Coronary artery (tissue), 2 donors: ENCODE results near the gene TMC6.
A peak's percentile ranks its signal among the peaks of the same experiment; 100 is the strongest.

ENCODE experiments used
- DNase-seq: peaks from one replicate; pipeline ENCODE4 v3.0.0-alpha.2; 2017; ENCODE audit warnings: low spot score
- H3K27ac ChIP-seq, 2 donors: fragments of 200-600 bp; sonication (generic); one replicate each; pipeline ENCODE4 v1.5.1; 2016 to 2019
- H3K4me3 ChIP-seq: fragments of 200-600 bp; sonication (generic); 2 replicates; pipeline ENCODE4 v1.5.1; 2016; ENCODE audit warnings: mild to moderate bottlenecking, moderate library complexity
- TF ChIP-seq, protein P1 (sequence below): fragments of 200-600 bp; sonication (generic); IDR thresholded peaks from one replicate; pipeline ENCODE4 v1.5.1; 2019; ENCODE audit warnings: antibody characterized with exemption

TMC6 gene

DNA sequence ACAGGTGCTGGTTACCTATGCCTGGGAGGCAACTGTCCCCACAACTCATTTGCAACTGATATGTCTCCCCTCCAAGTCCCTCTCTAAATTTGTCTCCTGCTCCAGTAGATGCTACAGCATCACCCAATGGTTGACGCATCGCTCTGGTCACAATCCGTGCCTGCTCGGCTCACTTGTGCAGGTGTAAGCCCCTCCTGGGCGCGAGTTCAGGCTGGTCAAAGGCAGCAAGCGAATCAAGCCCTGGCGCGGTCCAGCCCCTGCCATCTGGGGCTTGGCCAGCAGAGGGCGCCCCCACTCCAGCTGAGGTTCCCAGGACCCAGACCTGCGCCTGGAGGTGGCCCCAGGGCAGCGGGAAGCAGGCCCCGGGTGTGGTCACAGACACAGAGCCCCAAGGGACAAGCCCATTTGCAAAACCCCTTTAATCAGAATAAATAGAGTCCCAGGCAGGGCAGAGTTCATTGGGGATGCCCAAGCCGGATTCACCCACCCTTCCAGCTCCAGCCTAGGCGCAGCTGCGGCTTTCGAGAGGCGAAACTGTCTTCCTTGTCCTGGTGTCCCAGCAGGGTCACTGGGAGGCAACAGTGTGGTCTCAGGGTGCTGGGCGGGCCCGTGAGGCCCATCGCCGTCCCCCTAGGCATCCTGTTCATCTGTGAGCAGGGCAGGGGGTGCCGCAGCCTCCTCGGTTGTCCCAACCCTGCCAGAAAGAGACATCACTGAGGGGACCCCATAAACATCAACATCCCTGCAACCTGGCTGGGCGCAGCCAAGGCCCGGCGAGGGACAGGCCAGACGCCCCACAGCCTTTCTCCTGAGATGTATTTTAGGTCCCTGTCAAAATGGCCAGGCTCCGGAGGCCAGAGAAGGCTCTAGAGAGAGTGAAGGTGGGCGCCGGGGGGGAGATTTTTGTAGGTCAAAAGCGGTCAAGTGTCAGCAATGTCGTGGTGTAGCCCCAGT is 15.8 kb downstream of the TMC6 start:
- TF ChIP-seq, protein P1, sequence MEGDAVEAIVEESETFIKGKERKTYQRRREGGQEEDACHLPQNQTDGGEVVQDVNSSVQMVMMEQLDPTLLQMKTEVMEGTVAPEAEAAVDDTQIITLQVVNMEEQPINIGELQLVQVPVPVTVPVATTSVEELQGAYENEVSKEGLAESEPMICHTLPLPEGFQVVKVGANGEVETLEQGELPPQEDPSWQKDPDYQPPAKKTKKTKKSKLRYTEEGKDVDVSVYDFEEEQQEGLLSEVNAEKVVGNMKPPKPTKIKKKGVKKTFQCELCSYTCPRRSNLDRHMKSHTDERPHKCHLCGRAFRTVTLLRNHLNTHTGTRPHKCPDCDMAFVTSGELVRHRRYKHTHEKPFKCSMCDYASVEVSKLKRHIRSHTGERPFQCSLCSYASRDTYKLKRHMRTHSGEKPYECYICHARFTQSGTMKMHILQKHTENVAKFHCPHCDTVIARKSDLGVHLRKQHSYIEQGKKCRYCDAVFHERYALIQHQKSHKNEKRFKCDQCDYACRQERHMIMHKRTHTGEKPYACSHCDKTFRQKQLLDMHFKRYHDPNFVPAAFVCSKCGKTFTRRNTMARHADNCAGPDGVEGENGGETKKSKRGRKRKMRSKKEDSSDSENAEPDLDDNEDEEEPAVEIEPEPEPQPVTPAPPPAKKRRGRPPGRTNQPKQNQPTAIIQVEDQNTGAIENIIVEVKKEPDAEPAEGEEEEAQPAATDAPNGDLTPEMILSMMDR, result peak; percentile 99
- Histone ChIP-seq H3K4me3 (no peak overlapping the region), H3K27ac (no peak overlapping the region)
- DNase-seq, result no peak

DNA sequence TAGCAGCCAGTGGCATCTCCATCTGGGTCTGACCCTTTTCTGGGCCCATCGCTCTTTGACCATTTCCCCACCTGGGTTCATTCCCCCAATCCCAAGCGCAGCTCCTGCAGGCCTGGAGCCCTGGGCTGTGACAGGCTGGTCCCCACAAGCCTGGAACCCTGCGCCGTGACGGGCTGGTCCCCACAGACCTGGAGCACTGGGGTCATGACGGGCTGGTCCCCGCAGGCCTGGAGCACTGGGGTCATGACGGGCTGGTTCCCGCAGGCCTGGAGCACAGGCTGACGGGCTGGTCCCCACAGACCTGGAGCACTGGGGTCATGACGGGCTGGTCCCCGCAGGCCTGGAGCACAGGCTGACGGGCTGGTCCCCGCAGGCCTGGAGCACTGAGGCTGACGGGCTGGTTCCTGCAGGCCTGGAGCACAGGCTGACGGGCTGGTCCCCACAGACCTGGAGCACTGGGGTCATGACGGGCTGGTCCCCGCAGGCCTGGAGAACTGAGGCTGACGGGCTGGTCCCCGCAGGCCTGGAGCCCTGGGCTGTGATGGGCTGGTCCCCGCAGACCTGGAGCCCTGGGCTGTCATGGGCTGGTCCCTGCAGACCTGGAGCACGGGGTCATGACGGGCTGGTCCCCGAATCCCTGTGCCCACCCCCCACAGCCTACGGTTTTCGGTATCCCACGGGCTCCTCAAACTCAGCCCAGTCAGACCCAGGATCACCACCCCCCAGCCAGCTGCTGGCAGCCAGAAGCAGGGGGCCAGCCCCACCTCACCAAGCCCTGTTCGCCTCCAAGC is 16.6 kb downstream of the TMC6 start:
- no peak overlapping the region for H3K4me3 ChIP-seq
- TF ChIP-seq, protein P1, result no peak
- H3K27ac ChIP-seq, result no peak overlapping the region

DNA sequence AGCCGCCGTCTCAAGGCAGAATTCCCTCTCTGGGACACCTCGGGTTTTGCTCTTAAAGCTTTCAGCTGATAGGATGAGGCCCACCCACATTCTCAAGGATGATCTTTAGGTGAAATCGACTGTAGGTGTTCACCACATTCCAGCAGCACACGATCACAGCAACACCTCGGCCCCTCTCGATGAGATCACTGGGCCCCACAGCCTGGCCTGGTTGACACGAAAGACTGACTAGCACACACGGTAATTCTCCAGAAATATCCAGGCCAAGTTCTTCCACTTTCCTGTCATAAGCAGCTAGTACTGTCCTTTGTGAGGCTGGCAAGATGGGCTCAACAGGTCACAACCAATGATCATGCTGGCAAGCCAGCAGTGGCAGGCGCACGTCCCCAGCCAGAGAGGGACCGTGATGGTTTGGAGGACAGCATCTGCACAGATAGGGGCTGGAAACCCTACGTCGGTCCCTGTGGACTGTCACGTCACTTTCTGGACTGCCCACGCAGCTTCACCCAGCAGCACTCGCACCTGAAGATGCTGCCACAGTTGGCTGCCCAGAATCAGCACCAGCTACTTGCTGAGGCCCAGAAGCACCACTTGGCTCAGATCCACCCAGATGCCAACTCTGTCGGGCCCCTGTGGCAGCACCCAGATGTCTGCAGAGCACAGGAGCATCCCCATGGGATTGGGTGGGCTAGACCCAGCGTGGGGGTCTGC is 17.4 kb downstream of the TMC6 start:
- no peak for DNase-seq
- Histone ChIP-seq H3K4me3 (no peak overlapping the region), H3K27ac (no peak overlapping the region)
- TF ChIP-seq, protein P1, result no peak

More for the DNA sequence above, 16.6 kb downstream of the TMC6 start:
- DNase-seq, result no peak

DNA sequence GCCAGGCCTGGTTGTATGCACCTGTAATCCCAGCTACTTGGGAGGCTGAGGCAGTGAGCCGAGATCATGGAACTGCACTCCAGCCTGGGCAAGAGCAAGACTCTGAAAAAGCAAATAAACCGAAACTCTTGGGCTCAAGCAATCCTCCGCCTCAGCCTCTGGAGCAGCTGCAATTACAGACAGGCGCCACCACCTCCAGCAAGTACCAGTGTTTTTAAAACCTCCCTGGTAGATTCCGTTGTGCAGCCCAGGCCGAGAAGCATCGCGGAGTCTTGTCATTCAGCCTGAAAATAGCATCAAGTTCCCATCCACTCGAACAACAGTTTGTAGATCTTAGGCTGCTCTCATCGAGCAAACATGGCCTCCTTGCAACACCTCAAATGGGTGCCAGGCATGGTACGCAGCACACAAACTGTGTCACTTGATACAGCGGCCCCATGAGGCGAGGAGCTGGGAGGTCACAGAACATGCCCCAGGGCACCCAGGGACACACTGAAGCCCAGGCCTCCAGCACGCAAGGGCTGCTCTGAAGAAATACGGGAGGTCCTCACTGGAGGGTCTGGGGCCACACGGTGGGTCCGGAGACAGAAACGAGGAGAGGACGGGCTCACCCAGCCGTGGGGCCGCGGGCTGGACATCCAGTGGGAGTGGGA is 18.1 kb downstream of the TMC6 start:
- Histone ChIP-seq H3K4me3 (no peak overlapping the region), H3K27ac (no peak overlapping the region)
- no peak for DNase-seq
- TF ChIP-seq, protein P1, result no peak

DNA sequence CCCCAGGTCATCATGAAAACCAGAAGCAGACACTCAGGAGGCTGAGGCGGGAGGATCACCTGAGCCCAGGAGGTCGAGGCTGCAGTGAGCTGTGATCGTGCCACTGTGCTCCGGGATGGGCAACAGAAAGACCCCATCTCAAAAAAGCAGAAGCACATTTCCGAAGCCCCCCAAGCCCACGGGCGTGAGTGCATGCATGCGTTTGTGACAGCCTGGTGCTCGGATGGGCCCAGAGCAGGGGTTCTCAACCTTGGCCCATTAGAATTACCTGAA is 19.1 kb downstream of the TMC6 start:
- DNase-seq, result no peak
- no peak overlapping the region for H3K27ac ChIP-seq
- TF ChIP-seq, protein P1, result no peak

DNA sequence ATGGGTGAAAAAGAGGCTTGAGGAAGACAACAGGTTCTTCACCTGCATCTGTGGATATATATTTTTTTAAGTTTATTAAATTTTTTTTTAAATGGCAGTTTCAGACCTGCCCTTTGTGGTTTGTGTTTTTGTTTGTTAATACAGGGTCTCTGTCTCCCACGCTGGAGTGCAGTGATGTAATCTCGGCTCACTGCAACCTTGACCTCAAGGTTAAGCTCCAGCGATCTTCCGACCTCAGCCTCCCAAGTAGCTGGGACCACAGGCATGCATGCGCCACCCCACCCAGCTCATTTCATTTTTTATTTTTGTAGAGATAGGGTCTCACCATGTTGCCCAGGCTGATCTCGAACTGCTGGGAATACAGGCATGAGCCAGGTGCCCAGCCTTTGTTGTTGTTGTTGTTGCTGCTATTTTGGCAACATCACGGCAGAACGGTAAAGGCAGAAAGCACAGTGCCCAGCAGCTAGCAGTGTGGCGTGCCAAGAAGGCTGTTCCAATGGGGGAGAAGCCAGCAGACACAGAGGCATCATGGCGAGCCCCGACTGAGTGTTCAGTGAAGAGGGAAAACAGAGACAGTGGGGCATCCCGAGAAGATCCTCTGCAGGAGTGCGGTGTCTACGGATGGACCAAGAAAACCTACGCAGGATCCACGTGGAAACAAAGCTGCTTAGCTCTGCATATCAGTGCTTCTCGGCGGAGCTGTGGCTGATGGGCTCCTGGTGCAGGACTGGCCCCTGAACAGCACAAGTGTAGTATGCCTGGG is 19.6 kb downstream of the TMC6 start:
- DNase-seq, result no peak
- H3K4me3 ChIP-seq, result no peak overlapping the region
- TF ChIP-seq, protein P1, result no peak
- H3K27ac ChIP-seq, result no peak overlapping the region

More for the DNA sequence above, 19.1 kb downstream of the TMC6 start:
- no peak overlapping the region for H3K4me3 ChIP-seq
